Muscle of arm (tissue), 12 donors: ENCODE data around the gene DMRTC1. TPM values are rescaled to one million over a fixed set of nuclear protein-coding genes. Genes with fewer than 3 reads are reported as not detected.

Experiments used
- polyA plus RNA-seq, 12 donors: library from polyadenylated mRNA; unstranded; fragments of 120-200 nt; gene quantifications; one replicate each; pipeline ENCODE4 v1.2.1, GENCODE V29; 2013; ENCODE audit not compliant: insufficient read length in 12 of 12

The DMRTC1 gene
- polyA plus RNA-seq, 12 donors = 0.20 to 1.2 (median 0.64) TPM; not detected in 6

Other genes starting within 250 kb of the DMRTC1 start
- gene PHKA1, start 229.5 kb downstream of the DMRTC1 start, polyA plus RNA-seq = 1 to 10 TPM in 10 of 12 donors, not detected in 2; 2.9 to 5.2 (median 3.6) TPM
- 1 to 10 TPM in 3 of 12 donors, under 1 TPM in 7, not detected in 2; 0.41 to 1.7 (median 0.78) TPM for gene DMRTC1B, start 166.9 kb downstream of the DMRTC1 start, polyA plus RNA-seq
- not detected for gene FAM236B, start 161.2 kb downstream of the DMRTC1 start, polyA plus RNA-seq
- gene FAM236D, start 135.6 kb downstream of the DMRTC1 start, polyA plus RNA-seq = not detected
- not detected for gene FAM236C, start 31.2 kb downstream of the DMRTC1 start, polyA plus RNA-seq
- gene FAM236A, start 5.6 kb downstream of the DMRTC1 start, polyA plus RNA-seq = under 1 TPM in 1 of 12 donors, not detected in 11; 0.39 TPM
- gene PABPC1L2B, start 59.1 kb upstream of the DMRTC1 start, polyA plus RNA-seq = under 1 TPM in 1 of 12 donors, not detected in 11; 0.08 TPM
- under 1 TPM in 1 of 12 donors, not detected in 11; 0.10 TPM for gene PABPC1L2A, start 135.7 kb upstream of the DMRTC1 start, polyA plus RNA-seq